Fibroblast of villous mesenchyme (primary cell): ENCODE data around the gene KNL1. TPM values are rescaled to one million over a fixed set of nuclear protein-coding genes. Genes with fewer than 3 reads are reported as not detected.

Experiments used
- DNase-seq: peaks from one replicate; pipeline ENCODE4 v3.0.0-alpha.2; 2010; ENCODE audit warnings: low read depth
- H3K4me3 ChIP-seq: 2 replicates; pipeline ENCODE4 v1.5.1; 2011; ENCODE audit warnings: low read depth, mild to moderate bottlenecking, low read length
- CTCF ChIP-seq: IDR thresholded peaks from 2 replicates; pipeline ENCODE4 v1.5.1; 2012; ENCODE audit warnings: low read depth, mild to moderate bottlenecking, low read length; ENCODE audit not compliant: insufficient read depth
- total RNA-seq: library from RNA; depleted of rRNA; stranded (reverse); fragments of >200 nt; gene quantifications from 2 replicates; pipeline ENCODE4 v1.2.3, GENCODE V29; 2012

Gene KNL1
- total RNA-seq, 1 donor: 22.9 TPM

GRCh38 chr15:40685376-40685775, 91.3 kb downstream of the KNL1 start:
- H3K4me3 ChIP-seq: no peak overlapping the region
- no peak for TF ChIP-seq CTCF
- no peak for DNase-seq

- no peak for TF ChIP-seq CTCF
- no peak for DNase-seq
These were observed 95.1 kb downstream of the KNL1 start for GRCh38 chr15:40688932-40689799.

DNA sequence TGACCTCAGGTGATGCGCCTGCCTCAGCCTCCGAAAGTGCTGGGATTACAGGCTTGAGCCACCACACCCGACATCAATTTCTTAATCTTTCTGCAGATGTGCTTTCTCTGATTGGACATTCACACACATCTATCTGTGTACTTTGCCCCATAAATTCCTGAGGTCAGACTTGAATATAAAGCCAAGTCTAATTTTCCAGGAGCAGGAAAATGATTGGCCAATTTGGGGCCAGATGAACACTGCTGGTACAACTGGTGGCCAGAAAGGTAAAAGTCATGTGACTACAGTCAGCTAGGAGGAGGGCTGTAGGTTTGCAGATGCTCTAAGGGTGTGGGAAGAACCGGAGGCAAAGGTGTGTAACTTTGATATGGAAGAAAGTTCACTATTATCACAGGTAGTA, 97.7 kb downstream of the KNL1 start:
- DNase-seq: peak; percentile 51
- no peak overlapping the region for H3K4me3 ChIP-seq
- no peak for TF ChIP-seq CTCF

More at GRCh38 chr15:40688932-40689799, 95.1 kb downstream of the KNL1 start:
- no peak overlapping the region for H3K4me3 ChIP-seq

DNA sequence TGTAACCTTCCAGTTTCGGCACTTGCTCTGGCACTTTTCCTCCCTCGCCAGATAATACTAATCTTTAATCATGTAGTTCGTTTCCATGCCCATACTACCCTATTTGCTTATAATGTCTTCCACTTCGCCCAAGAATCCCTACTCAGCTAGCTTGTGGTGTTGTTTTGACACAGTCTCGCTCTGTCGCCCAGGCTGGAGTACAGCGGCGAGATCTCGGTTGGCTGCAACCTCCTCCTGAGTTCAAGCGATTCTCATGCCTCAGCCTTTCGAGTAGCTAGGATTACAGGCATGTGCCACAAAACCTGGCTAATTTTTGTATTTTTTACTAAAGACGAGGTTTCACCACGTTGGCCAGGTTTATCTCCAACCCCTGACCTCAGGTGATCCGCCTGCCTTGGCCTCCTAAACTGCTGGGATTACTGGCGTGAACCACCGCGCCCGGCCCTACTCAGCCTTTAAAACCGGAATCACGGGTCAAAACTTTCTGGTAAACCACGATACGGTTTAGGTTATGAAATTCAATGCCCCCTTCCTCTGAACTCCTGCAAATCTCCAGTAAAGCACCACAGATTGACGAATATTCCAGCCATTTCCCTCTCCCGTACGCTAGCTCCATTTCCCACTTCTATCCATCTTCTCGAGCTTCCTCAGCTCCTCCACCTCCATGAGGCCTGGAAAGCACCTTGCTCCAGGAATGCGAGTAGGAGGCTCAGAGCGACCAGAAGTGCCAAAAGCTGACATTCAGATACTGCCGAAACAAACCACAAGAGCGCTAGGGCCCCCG, 100.0 kb downstream of the KNL1 start:
- peak; percentile 5 for DNase-seq
- H3K4me3 ChIP-seq: peak overlapping the region; percentile 97
- TF ChIP-seq CTCF: no peak

DNA sequence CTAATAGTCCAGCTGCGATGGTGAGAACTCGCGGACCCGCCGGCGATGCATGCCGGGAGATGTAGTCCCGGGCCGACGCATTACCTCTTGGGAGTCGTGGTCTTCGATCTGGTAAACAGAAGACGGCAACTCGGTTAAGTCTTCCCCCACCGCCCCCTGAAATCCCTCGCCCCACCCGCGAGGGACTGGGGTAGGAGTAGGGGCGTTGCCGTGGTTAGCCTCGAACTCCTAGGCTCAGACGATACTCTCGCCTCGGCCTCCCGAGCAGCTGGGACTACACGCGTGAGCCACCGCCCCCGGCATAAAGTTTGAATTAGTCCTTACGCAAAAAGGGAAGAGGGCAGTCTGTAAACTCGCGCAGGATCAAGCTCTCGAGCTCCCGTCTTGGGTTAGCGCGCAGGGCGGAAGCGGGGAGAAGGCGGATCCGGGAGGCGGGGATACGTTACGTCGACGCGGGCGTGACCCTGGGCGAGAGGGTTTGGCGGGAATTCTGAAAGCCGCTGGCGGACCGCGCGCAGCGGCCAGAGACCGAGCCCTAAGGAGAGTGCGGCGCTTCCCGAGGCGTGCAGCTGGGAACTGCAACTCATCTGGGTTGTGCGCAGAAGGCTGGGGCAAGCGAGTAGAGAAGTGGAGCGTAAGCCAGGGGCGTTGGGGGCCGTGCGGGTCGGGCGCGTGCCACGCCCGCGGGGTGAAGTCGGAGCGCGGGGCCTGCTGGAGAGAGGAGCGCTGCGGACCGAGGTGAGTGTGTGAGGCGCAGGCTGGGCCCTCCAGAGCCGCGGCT, 100.8 kb downstream of the KNL1 start, which contains the start of gene RAD51:
RAD51 (plus strand) TSS at position 487 of the 781 bp plus-strand sequence. CDS start 3,585 bp downstream, outside the sequence.
- peak; percentile 95 for DNase-seq
- TF ChIP-seq CTCF: no peak
- H3K4me3 ChIP-seq: peak within 1 kb of the TSS; percentile 97

GRCh38 chr15:40695469-40695890, 101.4 kb downstream of the KNL1 start:
- DNase-seq: peak; percentile 44
- no peak for TF ChIP-seq CTCF
- H3K4me3 ChIP-seq: peak overlapping the region; percentile 97
